NCI-H2227 treated with DMSO at 0.1 percent for 48 hours (cell line): ENCODE results near the gene TMEM182.
A peak's percentile ranks its signal among the peaks of the same experiment; 100 is the strongest.

ENCODE experiments used
- DNase-seq: peaks from one replicate; lab custom pipeline; 2025; lab: John Stamatoyannopoulos, UW

The TMEM182 gene

DNA sequence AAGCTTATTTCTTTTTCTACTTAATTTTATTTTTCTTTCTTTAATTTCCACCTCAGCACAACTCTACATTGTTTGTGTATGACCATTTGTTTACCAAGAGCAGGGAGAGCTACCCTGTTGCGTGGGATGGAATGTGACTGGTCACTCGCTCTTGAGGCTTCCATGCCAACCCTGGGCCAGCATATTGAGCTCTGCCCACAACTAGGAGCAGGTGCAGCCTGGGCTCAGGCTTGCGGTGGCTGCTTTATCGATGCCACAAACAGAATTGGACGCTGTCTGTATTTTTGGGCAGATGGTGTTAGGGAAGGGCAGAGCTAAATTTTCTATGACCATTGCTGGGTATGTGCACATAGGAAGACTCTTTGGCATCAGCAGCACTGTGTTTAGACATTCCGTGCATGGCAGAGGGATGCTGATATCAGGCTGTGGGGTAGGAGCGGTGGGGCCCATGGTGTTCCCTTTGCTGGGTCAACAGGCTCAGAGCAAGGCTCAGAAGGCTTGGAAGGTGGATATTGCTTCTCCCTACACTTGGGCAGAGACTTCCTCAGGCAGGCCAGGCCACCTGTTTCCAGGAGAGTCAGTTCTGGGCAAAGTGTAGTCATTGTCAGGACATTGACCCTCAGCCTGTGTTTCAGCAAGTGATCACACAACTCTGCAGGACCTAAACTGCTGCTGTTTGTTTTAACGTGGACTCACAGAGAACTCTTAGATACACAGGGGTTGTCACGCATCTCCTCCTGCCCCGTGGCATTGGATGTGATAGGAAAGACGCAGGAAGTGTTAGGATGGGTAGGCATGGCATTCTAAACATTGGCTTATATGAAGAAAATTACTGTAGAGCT is 40.2 kb downstream of the TMEM182 start:
- no peak for DNase-seq

DNA sequence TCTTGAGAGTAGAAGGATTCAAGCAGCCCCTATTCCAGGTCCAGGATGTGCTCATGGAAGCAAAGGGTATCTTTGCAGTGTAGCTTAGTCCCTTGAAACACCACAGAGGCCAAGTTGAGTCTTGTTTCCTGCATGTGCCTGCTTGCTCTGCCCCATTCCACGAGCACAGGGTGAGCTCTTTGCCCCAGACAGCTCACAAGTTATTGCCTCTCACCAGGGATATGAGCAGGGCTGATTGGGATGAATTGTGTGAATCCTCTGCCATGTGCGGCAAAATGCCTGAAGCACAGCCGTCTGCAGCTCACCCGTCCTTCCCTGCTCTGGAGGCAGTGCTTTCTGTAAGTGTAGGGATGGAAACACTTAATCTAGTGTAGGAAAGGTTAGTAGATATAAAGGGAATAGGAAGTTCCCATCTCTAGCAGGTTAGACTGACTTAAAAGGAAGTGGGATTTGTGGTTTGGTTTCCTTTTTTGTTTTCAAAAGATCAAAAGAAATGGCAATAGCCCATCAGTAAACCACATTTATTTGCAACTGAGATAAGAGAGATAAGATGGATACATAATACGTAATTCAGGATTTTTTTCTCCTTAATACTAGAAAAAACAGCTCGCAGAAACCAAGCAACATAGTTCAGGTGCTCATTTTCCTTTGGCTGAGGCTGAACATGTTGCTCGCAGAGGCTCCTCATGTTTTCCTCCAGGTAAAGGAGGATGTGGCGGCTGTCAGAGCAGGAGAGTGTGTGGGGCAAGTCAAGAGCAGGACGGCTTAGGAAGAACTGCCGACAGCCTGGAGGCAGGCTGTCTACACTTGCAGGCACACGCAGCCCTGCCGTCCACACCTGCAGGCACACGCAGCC is 41.4 kb downstream of the TMEM182 start:
- DNase-seq = no peak

DNA sequence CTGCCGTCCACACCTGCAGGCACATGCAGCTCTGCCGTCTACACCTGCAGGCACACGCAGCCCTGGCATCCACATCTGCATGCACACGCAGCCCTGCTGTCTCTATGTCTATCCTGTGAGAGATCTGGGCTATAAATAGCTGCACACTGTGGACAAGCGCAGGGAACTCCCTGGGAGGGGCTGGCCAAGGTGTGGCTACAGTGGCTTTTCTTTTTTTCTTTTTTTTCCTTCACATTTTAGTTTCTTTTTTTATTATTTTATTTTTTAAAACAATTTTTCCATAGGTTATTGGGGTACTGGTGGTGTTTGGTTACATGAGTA is 42.0 kb downstream of the TMEM182 start:
- DNase-seq = no peak

DNA sequence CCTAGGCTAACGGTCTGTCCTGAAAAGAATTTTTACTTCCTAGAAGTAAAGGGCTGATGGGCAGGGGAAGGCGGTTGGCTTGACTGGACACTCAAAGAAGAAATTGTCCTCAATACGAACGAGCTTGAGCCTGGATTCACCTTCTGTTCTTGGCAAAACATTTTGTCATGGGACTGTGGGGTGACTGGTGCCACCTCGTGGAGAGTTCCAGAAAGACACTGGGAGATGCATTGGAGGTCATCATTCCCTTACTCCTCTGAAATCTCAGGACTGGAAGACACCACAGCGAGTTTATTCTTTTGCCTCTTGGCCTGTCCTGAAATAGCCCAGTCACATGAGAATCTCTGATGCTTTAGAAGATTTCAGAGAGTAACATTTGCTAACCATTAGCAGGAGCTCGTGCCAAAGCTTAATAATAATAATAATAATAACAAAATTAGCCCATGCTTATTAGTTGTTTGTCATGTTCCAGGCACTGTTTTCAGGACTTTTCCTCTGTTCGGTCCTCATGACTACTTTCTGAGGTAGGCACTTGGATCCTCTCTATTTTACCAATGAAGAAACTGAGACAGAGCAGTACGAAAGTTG is 44.5 kb downstream of the TMEM182 start:
- DNase-seq = peak; percentile 17

DNA sequence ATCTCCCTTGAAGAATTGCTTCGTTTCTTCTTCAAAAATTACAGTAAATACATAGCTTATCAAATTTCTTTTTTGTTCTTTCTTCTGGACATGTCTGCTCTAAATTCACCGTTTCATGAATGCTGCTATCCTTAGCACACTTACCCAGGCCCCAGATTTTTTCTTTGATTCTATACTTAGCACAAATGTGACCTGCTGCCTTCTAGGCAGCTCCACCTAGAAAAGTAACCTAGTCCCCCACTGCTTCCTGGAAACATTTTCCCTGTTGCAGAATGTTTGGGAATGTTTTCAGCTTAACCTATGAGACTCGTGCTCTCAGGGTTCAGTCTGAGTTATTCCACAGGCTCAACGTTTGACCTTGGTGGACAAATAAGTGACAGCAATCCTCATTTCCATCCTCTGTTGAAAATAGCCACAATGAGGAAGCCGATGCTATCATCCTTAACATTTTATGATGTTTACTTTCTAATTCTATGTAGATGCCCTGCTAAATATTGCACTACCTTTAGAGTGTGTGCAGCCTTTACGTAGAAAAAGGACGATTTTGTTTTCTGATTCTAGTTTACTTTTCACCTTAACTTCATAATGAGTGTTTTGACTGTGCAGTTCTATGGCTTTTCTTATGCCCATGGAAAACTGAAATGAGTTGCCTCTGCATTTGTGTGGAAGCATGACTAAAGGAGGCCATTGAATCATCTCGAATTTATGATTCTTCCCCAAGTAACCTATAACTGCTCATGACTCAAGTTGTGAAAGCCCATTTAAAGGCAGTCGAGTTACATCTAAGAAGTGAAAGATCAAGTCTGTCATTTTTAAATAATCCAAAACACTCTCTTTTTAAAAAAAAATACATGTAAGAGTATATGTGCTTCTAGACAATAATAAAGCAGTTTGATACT is 47.7 kb downstream of the TMEM182 start:
- DNase-seq = no peak

DNA sequence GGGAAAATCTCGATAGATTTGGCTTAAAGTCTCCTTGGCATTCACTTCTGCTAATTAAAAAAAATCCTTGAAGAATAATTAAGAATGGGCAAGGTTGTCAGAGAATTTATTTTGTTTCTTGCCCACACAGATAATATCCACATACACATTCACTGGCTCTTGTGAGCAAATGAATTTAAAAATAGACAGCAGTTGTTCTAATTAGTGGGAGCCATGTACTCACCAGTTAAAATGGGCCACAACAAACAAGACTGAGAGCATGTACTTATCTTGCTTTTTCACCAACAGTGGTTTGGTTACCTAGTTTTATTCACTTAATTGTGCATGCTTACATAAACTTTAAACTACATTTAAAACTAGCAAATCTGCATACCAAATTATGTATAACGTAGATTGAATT is 53.5 kb downstream of the TMEM182 start:
- no peak for DNase-seq

DNA sequence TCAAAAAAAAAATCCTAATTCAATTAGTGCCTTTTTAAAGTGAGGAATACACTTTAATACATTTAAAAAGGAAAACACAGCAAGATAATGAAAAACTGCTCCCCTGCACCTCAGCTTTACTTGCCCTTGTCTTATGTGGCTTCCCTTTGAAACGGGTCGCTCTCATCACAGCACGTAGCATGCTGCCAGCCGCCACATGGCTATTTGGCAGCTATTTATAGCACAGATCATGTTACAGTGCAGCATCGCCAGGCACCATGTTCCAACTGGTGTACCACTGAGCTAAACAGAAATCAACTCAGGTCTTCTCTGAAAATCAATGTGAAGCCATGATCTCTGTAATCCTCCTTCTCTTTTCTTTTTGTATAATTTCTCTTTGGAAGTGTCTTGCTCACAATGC is 65.1 kb downstream of the TMEM182 start:
- peak; percentile 82 for DNase-seq

DNA sequence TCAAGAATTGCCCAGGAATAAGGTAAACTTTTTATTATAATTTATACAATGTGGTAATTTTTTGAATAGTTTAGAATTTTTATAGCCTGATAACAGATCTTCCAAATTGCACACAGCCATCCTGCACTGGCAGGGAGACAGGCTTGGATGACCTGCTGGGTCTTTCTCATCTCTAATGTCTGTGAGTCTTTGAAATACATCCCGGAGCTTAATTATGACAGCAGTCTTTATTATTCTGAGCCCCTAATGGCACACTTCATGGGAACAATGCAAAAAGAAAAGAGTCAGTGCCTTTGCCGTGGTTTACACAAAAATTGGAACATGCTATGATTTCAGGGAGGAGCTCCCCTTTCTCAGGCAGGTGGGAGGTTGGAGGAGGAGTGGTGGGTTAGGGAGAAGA is 71.0 kb downstream of the TMEM182 start:
- DNase-seq = peak; percentile 64

DNA sequence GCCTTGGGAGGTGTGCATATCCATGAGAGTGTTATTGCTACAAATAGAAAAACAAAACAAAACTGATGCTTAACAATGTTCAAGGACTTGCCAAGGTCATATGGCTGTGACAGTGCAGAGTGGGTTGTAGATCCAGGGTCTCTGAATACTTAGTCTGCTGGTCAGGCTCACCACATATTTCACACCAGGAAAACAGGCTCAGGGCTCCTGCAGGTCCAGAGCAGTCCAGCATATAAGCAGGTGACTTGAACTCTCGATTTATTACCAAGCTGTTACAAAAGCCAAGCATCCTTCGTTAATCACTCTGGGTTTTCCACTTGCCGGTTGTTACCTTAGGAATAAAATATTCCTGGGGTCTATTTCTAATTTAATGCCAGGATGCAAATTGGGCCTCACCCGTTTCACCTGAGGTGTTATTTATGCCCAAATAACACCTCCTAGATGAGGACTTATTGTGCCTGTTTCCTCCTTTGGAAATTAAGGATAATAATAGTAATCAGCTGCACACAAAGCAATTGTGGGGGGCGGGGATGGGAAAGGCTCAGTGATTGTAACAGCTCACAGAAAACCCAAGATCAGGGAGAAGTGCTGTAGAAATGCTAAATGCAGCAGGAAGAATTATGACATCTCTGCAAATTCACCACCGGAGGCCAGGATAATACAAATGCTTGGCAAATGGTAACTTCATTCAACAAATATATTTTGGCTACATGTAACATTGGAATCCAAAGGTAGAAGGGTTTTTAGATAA is 72.9 kb downstream of the TMEM182 start:
- DNase-seq = peak; percentile 80

DNA sequence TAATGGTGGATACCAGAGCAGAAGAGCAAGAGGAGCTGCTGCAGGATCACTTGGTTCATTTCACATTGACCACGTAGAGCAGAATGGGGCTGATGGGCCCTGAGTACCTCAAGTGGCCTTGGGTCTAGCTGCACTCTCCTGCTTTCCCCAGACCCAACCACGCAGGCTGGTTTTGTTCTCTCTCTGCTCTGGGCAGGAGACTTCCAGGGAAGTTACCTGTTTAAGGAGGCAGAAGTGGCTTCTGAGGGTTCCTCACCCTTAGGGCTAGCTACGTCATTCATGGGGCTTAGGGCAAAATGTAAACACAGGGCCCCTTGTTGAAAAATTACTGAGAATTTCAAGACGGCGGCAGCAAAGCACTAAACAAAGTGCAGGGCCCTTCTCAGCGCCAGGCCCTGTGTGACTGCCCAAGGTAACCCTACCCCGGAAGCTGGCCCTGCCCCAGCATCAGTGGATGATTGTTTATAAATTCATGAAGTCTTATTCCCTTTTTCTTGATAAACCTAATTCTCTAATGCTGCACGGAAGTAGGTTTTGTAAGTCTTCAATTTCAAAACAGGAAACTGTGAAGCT is 75.9 kb downstream of the TMEM182 start:
- DNase-seq = no peak

DNA sequence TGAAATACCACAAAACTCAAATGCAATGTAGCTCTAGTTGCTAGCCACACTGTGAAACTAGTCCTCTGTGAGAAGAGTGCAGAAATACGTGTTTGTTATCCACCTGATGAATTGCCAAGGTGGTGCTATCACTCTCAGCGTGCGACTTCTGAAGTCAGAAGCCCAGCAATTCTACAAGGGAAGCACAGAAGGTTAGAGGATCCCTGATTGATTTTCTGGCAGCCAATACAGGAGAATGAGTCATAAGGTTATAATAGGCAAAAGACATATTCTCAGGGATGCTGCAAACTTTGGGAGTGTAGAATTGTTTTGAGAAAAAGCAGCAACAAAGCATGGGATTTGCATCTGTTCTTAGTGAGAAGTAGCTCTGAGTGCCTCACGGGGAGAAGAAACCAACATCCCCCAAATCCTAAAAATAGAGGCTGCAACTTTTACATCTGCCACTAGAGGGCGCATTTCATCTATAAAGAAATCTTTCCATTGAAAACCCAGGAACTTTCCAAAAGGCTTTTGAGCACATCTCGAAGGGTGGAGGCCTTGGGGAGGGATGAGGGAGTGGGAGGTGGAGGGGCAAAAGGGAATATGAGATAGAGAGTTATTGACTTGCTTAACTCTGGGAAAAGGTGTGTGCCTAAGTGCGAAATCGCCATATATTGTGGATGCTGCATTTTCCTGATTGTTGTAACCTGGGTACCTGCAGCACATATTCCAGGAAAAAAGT is 78.0 kb downstream of the TMEM182 start:
- peak; percentile 58 for DNase-seq

DNA sequence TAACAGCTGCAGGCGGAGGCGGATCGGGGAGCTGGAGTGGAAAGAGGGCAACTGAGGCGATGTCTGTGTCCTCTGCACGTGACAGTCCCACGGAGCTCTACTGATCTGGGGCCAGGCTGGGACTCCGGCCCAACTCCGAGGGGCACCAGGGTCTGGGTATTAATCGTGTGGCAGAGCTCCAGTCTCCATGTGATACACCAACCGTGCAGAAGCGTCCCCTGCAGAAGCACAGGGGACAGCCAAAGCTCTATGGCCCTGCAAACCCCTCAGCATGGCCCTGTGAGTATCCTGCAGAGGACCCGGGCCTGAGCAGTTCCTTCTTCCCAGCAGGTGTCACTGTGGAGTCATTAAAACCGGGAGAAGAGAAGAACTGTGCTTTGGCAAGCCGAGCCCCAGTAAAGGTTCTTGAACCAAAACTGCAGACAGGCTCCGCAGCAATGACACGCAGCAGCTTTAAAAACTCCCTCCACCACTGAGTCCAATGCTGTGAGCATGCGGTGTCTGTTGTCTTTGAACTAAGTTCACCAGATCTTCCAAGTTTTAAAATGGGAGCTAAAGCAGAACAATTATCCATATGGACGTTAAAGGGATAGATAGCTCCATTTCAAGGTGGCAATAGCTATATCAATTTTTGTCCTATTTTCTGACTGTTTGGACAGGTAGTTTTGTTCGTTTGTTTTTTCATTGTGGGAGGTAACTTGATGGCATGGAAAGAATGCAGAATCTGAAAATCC is 79.4 kb downstream of the TMEM182 start:
- peak; percentile 56 for DNase-seq

DNA sequence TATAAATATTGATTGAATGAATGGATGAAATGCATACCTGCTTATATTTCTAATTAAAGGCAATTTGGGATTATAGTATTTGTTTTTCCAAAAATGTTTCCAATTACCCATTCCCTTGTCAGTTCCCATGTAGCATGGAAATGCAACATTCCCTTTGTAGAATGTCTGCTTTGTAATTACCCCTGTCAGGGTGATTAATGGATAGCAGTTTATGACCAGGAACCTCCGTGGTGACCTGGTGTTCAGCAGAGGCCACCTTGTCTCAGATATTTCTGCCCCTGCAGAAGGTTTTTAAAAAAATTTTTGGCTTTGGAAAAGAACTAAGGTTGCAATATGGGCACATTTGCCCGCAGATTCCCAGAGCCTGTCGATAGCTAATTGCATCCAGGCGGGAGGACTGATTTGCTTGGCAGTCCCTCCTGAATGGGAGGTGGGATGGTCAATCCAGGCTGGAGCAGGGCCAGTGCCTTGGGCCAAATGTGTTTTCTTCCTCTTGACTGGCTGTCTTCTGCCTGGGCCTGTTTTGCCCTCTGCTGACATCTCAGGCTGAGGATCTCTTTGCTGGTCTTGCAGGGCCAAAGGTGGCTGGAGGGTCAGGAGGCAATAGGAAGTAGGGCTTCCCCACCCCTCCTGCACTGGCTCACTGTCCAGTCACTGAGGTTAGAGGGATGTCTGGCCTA is 82.1 kb downstream of the TMEM182 start:
- DNase-seq = no peak

DNA sequence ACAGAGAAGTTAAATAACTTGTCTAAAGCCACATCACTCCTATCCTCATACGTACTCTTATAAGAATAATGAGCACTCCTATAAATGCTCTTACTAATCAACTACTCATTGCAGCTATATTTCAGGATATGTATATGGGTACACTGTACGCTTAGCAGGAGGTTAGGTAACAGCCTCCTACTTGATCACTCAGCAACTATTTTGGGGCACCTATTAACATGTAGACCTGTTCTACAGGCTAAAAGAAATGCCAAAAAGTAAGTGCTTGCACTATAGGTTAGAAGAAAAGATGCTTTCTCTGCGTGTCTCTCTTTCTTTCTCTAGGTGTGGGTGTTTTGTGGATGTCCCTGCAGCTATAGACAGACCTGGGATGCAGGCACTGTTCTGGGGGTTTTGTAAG is 83.1 kb downstream of the TMEM182 start:
- no peak for DNase-seq

DNA sequence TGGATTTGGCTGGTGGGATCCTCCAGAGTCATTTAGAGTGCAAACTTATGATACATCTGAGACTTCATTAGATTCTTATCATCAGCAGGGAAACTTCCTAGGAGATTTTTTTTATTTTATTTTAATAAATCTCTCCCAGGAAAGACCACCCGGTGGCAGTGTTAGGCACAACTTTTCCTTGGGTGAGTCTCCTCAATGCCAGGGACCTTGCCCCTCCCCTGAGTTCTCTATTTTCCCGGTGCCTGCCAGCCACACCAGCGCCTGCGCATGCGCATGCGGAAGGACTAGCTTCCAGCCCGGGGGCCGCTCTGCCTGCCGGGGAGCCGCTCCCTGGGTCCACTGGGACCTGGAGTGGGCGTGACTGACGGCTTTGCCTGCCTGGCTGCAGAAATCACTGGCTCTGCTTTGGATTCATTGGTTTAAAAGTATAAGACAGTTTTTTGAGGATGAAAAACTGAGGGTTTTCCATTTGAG is 86.6 kb downstream of the TMEM182 start:
- peak; percentile 90 for DNase-seq

DNA sequence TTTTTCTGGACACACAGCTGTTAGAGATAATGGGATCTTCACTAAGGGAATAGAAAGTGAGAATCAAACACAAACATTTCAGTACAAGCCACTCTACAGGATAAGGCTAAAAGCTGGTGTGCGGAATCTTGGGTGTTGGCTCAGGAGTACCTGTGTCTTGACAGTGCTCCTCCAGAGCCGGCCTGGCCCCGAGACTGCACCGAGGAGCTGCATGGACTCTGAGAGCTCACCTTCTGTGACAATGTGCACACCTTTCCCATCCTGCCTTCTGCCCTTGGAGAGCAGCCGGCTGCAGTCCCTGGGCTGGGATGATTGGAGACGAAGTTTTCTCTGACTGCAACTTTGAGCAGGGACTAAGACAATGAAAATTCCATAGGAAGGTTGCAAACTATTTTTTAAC is 89.1 kb downstream of the TMEM182 start:
- DNase-seq = no peak

DNA sequence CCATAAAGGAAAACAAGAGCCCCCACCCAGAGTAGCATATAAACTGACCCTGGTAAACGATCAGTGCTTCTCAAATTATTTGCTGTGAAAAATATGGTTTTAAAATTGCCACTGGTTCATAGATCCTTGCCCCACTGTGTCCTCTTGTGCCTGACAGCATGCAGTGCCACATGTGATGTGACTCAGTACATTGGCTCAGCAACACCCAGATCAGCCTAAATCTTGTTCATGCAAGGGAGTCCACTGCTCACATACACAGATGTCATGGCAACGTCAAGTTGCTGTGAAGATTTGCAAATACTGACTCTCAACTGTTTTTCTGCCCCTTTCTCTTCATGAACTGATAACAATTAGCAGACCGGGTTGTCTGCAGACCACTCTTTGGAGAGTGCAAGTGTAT is 91.0 kb downstream of the TMEM182 start:
- DNase-seq = no peak
